Osteocyte (in vitro differentiated cells): ENCODE measurements around the gene FAM200B. TPM values are rescaled to one million over a fixed set of nuclear protein-coding genes. Genes with fewer than 3 reads are reported as not detected.

Experiments used
- DNase-seq: peaks from one replicate; pipeline ENCODE4 v3.0.0; 2021; ENCODE audit warnings: mixed read lengths; ENCODE audit not compliant: unreplicated experiment; ENCODE audit errors: extremely low spot score
- H3K27ac Mint-ChIP-seq: one replicate; pipeline ENCODE4 v1.8.0; 2021; ENCODE audit warnings: mild to moderate bottlenecking, mixed read lengths; ENCODE audit not compliant: unreplicated experiment
- H3K27me3 Mint-ChIP-seq: one replicate; pipeline ENCODE4 v1.8.0; 2021; ENCODE audit warnings: mixed read lengths; ENCODE audit not compliant: unreplicated experiment
- H3K36me3 Mint-ChIP-seq: one replicate; pipeline ENCODE4 v1.8.0; 2021; ENCODE audit warnings: mixed read lengths; ENCODE audit not compliant: unreplicated experiment
- H3K4me1 Mint-ChIP-seq: one replicate; pipeline ENCODE4 v1.8.0; 2021; ENCODE audit warnings: mixed read lengths; ENCODE audit not compliant: unreplicated experiment
- H3K4me3 Mint-ChIP-seq: one replicate; pipeline ENCODE4 v1.8.0; 2021; ENCODE audit warnings: mild to moderate bottlenecking, moderate library complexity, mixed read lengths; ENCODE audit not compliant: unreplicated experiment
- H3K9me3 Mint-ChIP-seq: one replicate; pipeline ENCODE4 v1.8.0; 2021; ENCODE audit warnings: mixed read lengths; ENCODE audit not compliant: unreplicated experiment
- CTCF ChIP-seq: fragments of 200-600 bp; sonication (generic); IDR thresholded peaks from 2 replicates; pipeline ENCODE4 v1.5.0; 2021; ENCODE audit warnings: antibody characterized with exemption, mild to moderate bottlenecking, moderate library complexity
- total RNA-seq: library from RNA; stranded (reverse); gene quantifications from 2 replicates; pipeline ENCODE4 v1.2.1, GENCODE V29; 2021

The FAM200B gene
- total RNA-seq, 1 donor from 2014 or later: 45.0 TPM

- no peaks in the 10 kb centered on the region for H3K27me3 Mint-ChIP-seq
- TF ChIP-seq CTCF: no peak
- H3K9me3 Mint-ChIP-seq: no peaks in the 10 kb centered on the region
- no peaks in the 10 kb centered on the region for H3K36me3 Mint-ChIP-seq
- H3K27ac Mint-ChIP-seq: peak overlapping the region; percentile 83
- peaks cover 63% of the 10 kb centered on the region for H3K4me1 Mint-ChIP-seq
- no peak for DNase-seq
- H3K4me3 Mint-ChIP-seq: peak overlapping the region; percentile 57
These were observed 30.0 kb upstream of the FAM200B start for GRCh38 chr4:15651676-15652075.

GRCh38 chr4:15652191-15652590 lies 29.4 kb upstream of the FAM200B start:
- peak overlapping the region; percentile 96 for H3K4me3 Mint-ChIP-seq
- H3K36me3 Mint-ChIP-seq: no peaks in the 10 kb centered on the region
- no peak for DNase-seq
- TF ChIP-seq CTCF: no peak
- peak overlapping the region; percentile 97 for H3K27ac Mint-ChIP-seq
- H3K27me3 Mint-ChIP-seq: no peaks in the 10 kb centered on the region
- H3K9me3 Mint-ChIP-seq: no peaks in the 10 kb centered on the region
- peaks cover 66% of the 10 kb centered on the region for H3K4me1 Mint-ChIP-seq

GRCh38 chr4:15652841-15653240 lies 28.8 kb upstream of the FAM200B start:
- DNase-seq: no peak
- peak overlapping the region; percentile 97 for H3K27ac Mint-ChIP-seq
- peaks cover 72% of the 10 kb centered on the region for H3K4me1 Mint-ChIP-seq
- no peaks in the 10 kb centered on the region for H3K27me3 Mint-ChIP-seq
- no peaks in the 10 kb centered on the region for H3K9me3 Mint-ChIP-seq
- peak overlapping the region; percentile 96 for H3K4me3 Mint-ChIP-seq
- H3K36me3 Mint-ChIP-seq: no peaks in the 10 kb centered on the region
- no peak for TF ChIP-seq CTCF

- no peak for TF ChIP-seq CTCF
- DNase-seq: no peak
- H3K27ac Mint-ChIP-seq: peak overlapping the region; percentile 97
- peaks cover 71% of the 10 kb centered on the region for H3K4me1 Mint-ChIP-seq
- no peaks in the 10 kb centered on the region for H3K9me3 Mint-ChIP-seq
- no peaks in the 10 kb centered on the region for H3K27me3 Mint-ChIP-seq
- H3K36me3 Mint-ChIP-seq: no peaks in the 10 kb centered on the region
- peak overlapping the region; percentile 96 for H3K4me3 Mint-ChIP-seq
These were observed 28.2 kb upstream of the FAM200B start for GRCh38 chr4:15653420-15653819.

- Mint-ChIP-seq H3K9me3 (no peaks in the 10 kb centered on the region), H3K36me3 (no peaks in the 10 kb centered on the region), H3K4me3 (peak overlapping the region; percentile 96), H3K4me1 (peaks cover 66% of the 10 kb centered on the region), H3K27me3 (no peaks in the 10 kb centered on the region), H3K27ac (peak overlapping the region; percentile 97)
- DNase-seq: no peak
- no peak for TF ChIP-seq CTCF
These were observed 27.6 kb upstream of the FAM200B start for GRCh38 chr4:15653864-15654592.
